Vagina (tissue), 2 donors: ENCODE measurements around the gene PDE11A.

ENCODE experiments used
- POLR2AphosphoS5 ChIP-seq, 2 donors: sonication (generic); formaldehyde crosslinking; IDR thresholded peaks; one replicate each; pipeline ENCODE4 v1.9.0; 2017; ENCODE audit warnings: antibody characterized with exemption in 2 of 2, mild to moderate bottlenecking in 2 of 2, low read depth in 1 of 2; ENCODE audit not compliant: insufficient read depth in 1 of 2
- TF ChIP-seq, protein P1 (sequence below), 3 experiments: fragments of 450-650 bp in 2 of 3; fragments of 200-600 bp in 1 of 3; sonication (generic) in 1 of 3; IDR thresholded peaks; one replicate each; pipeline ENCODE4 v1.5.1; 2017 to 2019; ENCODE audit warnings: antibody characterized with exemption in 3 of 3, mild to moderate bottlenecking in 2 of 3, moderate library complexity in 2 of 3

DNA sequence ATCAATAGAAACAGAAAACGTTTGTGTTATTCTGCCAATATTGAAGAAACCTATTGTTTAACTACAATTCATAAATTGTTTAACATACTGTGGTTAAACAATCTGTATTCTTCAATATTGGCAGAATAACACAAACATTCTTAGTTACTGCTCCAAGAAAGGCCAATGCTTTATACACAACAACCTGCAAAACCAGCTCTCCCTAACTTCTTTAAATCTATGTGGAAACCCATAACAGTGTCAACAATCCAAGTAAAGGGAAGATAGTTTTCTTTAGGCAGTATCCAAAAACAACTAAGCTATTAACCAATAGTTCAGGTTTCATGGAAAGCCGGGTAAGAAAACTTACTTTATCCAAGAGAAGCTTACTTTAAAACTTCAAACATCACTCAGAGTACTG is 33.5 kb upstream of the PDE11A start:
- TF ChIP-seq POLR2AphosphoS5 (IDR thresholded peaks at IDR 0.05; ENCODE audit: insufficient read depth in 1 of 2, low read depth in 1 of 2), result no peak
- TF ChIP-seq, protein P1, sequence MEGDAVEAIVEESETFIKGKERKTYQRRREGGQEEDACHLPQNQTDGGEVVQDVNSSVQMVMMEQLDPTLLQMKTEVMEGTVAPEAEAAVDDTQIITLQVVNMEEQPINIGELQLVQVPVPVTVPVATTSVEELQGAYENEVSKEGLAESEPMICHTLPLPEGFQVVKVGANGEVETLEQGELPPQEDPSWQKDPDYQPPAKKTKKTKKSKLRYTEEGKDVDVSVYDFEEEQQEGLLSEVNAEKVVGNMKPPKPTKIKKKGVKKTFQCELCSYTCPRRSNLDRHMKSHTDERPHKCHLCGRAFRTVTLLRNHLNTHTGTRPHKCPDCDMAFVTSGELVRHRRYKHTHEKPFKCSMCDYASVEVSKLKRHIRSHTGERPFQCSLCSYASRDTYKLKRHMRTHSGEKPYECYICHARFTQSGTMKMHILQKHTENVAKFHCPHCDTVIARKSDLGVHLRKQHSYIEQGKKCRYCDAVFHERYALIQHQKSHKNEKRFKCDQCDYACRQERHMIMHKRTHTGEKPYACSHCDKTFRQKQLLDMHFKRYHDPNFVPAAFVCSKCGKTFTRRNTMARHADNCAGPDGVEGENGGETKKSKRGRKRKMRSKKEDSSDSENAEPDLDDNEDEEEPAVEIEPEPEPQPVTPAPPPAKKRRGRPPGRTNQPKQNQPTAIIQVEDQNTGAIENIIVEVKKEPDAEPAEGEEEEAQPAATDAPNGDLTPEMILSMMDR (IDR thresholded peaks at IDR 0.05), result no peak
